GM18511 (cell line): ENCODE measurements around the gene SYNCRIP.
"Not testable (repeated sequence)": the region's sequence is repeated elsewhere in the genome, so short reads cannot be mapped to it uniquely, and the experiment has no call there.

Experiments
- ATAC-seq: cut with Tn5 transposase; IDR thresholded peaks from one replicate; pipeline ENCODE4 v1.9.1; 2021; ENCODE audit warnings: mild to moderate bottlenecking, moderate library complexity; ENCODE audit not compliant: unreplicated experiment

Gene SYNCRIP

DNA sequence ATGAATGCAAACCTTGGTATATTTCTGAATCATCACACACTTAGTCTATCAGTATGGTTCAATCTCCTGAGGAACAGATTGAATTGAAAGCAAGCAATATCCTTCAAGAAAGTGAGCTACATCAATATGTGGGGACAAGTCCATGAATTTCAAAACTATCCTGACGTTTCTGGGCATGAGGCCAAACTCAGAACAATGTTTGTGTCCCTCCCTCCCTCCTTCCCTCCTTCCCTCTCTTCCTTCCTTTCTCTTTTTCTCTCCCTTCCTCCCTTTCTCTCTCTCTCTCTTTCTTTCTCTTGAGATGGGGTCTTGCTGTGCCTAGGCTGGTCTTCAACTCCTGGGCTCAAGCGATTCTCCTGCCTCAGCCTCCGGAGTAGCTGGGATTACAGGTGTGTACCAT is 27.9 kb upstream of the SYNCRIP start:
- no peak for ATAC-seq

DNA sequence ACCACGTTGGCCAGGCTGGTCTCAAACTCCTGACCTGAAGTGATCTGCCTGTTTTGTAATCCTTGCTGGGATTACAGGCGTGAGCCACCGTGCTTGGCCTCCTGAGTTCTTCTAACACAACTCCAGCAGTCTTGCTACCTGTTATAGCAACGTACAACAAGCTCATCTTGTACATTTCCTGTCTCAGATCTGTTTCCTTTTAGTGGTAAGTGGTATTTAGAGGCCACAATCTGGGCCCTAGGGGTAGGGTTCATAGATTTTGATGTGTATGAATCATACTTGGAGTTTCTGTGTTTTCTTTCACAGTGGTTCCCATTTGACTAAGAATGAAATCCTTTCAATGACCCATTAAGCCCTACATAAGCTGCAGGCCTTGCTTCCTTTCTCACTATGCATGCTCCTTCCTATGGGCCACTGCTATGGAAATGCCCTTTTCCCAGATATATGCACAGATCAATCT is 27.1 kb upstream of the SYNCRIP start:
- peak; percentile 95 for ATAC-seq

DNA sequence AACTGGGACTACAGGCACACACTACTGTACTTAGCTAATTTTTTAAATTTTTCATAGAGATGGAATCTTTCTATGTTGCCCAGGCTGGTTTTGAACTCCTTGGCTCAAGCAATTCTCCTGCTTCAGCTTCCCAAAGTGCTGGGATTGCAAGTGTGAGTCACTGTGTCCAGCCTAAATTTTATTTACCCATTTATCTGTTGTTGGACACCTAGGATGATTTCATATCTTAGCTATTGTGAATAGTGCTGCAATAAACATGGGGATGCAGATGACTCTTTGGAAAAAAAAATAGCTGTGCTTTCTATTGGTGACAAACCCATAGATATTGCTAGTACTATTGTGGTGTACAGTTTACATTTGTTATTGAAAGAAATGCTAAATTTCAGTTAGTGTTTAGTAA is 19.6 kb upstream of the SYNCRIP start:
- no peak for ATAC-seq

DNA sequence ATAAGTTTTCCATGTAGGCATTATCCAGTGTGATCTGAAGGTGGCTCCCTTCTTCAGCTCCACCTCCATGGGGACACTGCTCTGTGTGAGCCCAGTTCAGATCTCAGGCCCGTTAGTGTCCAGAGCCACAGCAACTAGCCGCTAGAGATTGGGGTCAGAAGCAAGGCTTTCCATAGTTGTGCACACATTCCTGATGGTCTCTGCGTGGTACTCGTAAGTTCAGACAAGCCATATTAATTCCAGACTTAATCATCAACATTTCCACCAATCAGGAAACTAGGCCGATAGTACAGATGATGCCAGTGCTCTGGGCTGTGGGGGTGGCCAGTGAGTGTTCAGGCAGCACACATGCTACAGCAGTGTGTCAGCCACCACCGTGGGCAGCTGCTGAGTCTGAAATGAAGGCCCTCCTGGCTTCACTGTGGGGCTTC is 17.5 kb upstream of the SYNCRIP start:
- no peak for ATAC-seq

DNA sequence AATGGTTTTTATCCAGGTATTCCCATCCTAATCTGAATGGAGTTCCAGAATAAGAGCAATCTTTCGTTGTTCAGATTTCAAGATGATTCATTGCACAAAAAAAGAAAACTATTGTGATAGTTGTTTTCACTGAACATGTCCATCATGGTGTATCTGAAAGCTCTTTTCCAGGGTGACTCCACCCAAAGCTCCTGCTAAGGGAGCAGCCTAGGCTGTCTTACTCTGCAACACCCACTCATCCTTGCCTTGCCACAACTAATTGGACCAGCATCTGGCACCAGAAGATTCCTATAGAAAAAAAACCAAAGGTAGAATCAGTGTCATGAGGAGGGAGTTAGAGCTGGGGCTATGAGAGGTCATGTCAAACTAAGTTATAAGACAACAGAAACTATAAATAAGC is 7.9 kb upstream of the SYNCRIP start:
- no peak for ATAC-seq

DNA sequence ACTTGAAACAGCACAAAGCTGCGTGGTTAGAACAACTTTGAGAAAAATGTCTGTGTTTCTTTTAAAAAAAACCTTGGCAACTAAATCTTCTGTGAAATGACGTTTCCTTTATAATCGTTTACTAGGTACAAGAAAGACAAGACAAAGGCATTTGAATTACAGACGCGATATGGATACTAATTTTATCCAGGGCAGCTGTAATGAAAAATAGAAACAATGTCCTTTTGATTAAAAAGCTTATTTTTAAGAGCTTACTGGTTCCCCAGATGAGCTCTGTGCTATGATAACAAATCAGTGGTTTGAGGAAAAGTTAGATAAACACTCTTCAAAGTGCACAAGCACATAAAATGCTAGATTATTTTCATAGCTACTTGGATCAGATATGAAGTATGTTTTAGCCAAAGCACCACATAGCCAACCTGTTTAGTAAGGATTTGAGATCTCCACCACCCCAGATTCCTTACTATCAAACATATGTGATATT is 1.6 kb upstream of the SYNCRIP start:
- no peak for ATAC-seq

DNA sequence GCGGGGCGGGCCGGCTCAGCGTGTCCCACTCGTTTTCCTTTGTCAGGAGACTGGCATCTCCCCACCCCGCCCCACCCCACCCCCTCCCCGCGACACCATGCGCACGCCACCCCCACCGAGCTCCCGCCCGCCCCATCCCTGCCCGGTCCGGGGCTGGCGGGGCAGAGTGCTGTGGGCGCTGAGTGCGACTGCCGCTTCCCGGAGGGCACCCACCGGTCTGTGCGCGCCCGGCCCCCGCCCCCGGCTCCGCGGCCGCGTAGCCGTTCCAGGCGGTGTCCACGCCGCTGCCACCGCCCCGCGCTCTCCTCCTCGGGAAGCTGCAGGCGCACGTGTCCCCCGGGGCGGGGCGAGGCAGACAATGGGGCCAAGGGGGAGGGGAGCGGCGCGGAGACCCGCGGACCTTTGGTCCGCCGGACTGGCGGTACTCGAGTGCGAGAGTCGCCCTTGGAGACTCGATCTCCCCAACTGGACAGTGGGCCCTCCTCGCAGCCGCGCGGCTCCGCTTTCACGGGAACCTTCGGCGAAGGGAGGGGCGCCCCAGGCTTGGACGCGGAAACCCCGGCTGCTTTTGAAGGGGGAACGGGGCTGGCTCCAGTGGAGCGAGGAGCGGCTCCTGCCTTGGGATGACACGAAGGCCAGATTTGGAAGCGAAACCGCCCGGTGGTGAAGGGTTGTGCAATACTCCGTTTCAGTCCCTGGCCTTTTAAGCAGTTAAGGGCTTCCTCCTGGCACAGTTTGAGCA is 1.0 kb upstream of the SYNCRIP start:
- ATAC-seq = peak; percentile 62

DNA sequence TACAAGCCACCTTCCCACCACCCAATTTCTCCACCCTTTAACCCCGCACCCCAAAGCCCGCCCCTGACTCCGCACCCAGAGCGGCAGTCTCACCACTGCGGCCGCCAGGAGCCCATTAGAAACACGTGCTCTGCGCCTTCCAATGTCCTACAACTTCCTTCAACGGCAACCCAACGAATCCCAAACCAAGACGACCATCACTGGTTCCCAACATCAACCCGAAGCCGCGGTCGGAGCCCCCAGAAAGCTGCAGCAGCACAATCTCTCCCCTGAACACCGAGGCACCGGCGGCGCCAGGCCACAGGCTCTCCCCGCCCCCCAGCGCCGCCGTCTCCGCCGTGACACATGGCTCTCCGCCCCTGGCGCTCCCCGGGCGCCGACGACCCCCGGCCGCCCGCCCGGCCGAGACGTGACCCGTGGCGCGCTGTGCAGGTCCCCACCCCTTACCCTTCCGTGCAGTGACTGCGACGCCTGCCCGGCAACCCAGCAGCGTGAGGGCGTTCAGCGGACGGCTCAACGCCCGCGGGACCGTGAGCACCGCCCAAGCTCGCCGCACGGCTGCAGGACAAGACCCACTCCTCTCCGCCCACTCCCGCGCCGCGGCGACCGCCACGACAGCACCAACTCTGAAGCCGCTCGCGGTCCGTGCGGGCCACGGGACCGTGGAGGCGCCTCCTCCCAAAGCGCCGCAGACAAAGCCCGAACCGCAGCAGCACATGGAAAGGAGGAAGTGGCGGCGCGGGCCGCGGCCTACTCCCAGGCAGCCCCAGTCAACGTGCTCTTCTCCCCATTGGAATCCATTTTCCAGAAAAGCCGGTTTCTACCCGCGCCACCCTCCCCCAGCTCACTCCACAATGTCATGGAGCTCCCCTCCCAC is 551 bp downstream of the SYNCRIP start:
- ATAC-seq = no peak

DNA sequence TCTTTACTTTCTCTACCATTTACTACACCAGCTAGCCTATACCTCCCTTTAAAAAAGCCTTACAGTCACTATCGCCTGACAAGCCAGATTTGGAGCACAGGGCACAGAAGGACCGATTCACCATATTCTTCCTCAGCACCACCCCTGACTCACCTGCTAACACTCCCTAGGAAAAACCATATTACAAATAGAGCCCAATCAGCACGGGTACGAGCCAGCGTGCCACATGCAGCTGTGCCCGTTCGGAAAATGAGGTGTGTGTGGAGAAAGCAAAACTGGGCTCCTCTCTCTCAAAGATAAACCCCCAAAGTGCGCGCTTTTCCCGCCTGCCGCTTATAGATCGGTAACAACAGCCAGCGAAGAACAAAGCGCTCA is 1.2 kb downstream of the SYNCRIP start:
- no peak for ATAC-seq

DNA sequence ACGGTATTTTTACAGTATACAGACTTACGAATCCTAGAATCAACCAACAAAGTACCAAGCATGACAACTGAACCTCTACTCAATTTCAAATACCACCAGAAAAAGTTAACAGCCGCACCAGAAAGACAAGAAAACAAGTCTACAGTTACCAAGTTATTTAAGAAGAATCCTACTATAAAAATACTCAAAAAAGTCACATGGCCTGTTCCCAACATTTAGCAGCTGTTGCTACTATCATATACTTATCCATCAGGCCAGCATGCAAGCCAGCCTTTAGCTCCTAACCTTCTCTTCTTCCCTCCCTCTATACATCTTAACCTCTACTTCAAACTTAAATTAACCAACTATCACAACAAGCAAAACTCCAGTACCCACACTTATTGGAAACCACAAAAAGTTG is 1.9 kb downstream of the SYNCRIP start:
- ATAC-seq = no peak

DNA sequence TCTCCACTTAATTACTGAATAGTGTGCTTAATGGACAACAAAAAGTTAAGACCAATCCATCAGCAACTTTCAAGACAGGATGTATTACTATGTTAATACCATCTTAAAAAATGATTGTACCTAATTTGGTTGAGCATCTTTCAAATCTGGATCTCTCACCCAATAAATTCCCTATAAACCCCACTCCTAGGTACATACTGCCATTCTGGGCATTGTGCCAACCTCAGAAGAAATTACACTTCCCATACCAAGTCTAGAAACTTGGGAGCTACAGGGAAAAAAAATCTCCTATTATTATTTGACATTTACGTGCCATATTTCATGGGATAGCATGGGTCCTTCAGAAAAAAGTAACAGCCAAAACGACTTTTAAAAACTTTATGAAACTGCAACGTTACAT is 5.1 kb downstream of the SYNCRIP start:
- no peak for ATAC-seq

DNA sequence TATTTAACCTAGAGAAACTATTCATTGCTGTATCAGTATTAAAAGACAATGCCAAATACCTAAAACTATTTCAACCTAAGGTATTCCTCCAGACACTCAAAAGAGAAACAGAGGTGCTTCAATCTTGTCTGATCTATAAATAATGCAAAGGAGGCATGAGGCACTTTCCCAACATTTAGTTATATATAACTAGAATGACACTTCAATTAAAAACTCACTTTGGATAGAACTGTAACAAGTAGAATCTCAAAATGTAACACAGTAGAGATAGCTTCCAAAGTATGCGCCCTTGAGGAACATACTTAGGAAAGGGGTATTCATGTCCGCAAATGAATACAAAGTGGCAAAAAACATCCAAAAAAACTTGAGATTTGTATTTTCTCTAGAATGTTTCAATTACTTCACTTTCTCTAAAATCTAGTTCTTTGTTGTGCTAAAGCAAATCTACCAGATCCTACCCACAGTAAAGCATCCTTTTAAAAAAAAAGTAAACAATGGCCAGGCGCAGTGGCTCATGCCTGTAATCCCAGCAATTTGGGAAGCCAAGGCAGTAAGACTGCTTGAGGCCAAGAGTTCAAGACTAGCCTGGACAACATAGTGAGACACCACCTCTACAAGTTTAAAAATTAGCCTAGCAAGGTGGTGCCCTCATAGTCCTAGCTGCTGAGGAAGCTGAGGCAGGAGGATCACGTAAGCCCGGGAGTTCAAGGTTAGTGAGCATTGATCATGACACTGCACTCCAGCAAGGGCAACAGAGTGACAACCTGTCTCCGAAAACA is 10.3 kb downstream of the SYNCRIP start:
- no peak for ATAC-seq

DNA sequence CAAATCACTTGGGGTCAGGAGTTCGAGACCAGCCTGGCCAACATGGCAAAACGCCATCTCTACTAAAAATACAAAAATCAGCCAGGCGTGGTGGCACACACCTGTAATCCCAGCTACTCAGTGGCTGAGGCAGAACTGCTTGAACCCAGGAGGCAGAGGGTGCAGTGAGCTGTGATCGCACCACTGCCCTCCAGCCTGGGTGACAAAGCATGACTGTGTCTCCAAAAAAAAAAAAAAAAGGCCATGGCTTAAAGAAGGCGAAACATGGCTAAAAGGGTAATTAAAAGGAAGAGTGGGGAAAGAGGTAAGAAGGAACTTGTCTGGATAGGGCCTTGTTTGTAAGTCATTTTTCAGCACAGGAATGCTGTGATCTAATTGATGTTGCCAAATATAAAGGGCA is 11.6 kb downstream of the SYNCRIP start:
- ATAC-seq = not testable (repeated sequence)

DNA sequence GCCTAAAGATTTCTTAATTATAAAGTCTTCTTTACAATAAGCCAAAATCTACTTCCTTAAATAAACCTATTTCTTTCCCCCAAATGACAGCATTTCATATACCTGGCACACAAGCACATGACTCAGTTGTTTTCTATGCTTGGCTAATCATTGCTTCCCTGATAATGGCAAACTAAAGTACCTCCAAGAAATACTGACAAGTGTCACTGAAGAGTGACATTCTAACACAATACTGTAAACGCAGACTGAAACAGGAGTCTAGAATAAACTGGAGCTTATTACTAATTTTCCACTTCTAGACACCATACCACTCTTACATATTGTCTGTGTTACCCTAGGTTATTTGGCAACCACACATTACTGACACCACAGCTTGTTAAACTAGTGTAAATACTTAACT is 14.3 kb downstream of the SYNCRIP start:
- ATAC-seq = no peak

DNA sequence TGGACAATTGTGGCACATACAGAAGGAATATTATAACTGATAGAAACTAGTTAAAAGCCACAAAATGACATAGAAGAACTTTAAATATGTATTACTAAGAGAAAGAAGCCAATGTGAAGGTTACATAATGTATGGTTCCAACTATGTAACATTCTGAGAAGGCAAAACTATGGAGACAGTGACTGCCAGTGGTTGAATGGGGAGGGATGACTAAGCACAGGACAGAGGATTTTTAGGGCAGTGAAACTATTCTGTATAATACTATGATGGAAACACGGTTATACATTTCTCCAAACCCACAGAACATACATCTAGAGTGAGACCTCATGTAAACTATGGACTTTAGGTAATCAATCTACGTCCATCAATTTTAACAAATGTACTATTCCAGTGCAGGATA is 22.4 kb downstream of the SYNCRIP start:
- no peak for ATAC-seq

DNA sequence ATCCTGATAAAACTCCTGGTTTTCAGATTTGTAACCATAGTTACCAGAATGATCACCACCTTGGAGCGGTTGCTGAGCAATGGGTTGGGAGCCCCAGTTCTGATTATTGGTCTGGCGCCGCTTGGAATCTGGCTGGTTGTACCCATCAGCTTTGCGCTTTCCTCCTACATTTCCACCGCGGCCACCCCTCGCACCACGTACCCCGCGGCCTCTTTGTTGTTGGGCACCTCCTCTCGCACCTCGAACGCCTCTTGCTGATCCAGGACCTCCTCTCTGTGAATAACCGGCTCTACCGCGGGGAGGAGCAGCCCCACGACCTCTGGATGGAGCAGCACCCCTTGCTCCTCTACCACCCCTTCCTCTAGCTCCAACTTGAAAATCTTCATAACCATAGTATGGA is 27.9 kb downstream of the SYNCRIP start:
- no peak for ATAC-seq

DNA sequence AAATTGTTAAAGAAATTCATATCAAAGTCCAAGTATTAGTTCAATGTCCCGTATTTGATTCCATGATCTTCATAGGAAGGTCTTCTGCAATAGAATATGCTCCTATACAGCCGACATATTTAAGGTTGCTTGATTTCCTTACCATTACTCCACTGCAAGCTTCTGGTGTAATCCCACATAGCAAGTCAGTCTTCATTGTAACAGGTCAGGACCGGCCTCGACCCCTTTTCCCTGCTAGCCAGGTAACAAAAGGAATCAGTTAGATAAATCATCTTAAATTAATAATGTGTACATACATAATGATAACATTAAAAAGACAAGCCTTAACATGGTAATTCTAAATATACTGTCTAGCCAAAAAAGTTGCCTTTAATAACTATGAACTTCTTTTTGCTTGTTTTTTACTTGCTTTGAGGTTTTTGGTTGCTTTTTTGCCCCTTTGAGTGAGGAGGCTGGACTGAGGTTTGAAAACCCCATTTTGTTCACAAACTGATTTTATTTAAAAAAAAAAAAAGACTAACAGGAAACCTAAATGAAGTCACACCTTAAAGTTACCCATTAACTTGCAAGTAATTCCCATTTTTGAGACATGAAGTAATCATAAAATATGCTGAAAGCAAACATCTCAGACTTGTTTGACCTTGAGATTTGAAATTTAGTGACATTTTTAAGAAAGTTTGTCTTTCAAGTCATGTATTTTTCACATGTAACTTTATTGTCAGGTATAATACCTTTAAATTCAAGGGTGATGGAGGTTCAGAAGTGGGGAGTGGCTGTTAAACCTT is 29.8 kb downstream of the SYNCRIP start:
- no peak for ATAC-seq

DNA sequence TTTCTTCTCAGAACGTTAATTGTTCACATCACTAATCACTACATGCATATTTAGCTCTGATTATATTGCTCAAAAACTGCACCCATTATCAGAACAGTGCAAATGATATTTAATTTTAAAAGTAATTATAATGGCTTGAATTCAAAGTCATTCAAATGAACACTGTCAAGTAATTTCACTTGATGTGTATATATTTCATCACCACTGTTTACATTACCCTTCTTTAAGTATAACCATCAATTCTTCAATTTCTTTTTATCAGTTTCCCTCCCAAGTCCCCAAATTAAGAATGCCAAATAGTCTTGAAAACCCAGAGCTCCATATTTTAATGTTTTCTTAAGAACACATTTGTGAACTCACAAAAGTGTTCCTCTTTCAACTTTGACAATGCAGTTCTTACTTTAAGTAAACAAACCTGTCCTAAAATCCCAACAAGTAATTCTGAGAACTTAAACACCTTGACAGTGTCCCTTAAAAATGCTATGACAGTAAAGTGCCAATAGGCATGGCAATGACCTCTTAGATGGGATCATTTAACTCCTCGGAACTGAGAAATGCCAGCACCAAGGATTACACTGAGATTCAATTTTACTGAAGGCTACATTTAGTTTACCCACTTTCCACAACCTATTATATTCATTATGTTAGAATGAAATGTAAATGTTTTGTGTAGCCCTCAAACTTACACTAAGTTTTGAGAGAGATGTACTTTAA is 32.3 kb downstream of the SYNCRIP start:
- no peak for ATAC-seq

DNA sequence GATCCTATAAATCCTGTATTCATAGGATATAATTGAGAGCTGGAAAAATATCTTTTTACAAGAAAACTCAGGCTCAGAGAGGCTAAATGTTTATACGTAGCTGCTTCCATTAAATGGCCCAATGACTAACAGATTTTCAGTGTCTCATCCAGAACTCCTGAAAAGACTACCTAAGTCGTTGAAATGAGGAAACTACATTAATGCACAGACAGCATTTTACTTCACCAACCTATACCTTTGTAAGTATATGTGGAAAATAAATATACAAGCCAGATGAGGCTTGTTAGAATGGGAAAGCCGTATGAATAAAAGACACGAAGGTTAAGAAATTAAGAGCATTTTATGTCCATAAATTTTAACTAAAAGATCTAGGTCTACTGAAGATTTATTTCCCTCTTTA is 40.6 kb downstream of the SYNCRIP start:
- no peak for ATAC-seq
